ENCODE measurements around the gene ARHGEF40.

The ARHGEF40 gene

GRCh38 chr14:21070083-21070609 is at the start of gene ARHGEF40:
Gene ARHGEF40, plus strand, starts transcription at chr14:21070304. Its CDS starts 93 bp downstream, at chr14:21070397.
- DNase-seq: peak; percentile 35 to 66

DNA sequence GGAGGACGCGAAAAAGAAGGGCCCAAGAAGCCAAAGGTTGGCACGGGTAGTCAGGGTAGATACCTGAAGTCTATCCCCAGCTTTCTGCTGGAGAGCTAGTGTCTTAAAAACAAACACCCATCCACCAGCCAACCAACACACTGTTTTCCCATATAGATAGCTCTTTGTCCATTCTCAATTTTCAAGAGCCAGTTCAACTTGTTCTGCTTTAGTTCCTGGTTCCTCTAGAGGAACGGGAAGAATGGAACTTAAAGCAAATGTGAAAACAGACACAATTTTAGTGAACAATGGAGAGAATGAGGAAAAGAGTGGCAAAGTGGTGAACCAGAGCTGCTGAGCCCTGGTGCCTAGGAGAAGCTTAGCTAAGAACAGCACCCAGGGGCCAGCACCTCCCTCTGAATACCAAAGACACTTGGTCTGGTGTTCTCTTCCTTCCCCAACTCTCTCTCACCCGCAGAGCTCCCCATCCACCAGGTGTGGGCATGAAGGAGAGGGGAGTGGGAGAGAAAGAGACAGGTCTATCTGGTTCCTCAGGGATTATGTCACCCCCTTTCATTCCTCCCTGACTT is 49.0 kb upstream of the ARHGEF40 start:
- no peak for DNase-seq

DNA sequence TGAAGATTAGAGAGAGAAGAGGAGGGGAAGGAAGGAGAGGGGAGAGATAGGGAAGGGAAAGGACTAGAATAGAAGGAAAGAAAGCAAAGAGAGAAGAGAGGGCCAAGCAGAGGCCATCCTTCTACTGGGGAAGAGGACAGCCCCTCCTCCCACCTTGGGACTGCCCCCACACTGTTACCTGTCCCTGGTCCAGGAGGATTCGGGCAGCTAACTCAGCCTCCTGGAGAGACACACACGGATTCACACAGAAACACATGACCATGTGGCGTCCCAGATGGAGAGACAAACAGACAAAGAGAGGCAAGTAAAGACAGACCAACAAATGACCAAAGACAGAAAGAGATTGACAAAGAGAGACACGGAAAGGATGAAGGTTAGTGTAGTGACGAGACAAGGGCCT is 47.4 kb upstream of the ARHGEF40 start:
- no peak for DNase-seq

- DNase-seq: no peak
Observed at GRCh38 chr14:21023174-21023573, 46.9 kb upstream of the ARHGEF40 start.

DNA sequence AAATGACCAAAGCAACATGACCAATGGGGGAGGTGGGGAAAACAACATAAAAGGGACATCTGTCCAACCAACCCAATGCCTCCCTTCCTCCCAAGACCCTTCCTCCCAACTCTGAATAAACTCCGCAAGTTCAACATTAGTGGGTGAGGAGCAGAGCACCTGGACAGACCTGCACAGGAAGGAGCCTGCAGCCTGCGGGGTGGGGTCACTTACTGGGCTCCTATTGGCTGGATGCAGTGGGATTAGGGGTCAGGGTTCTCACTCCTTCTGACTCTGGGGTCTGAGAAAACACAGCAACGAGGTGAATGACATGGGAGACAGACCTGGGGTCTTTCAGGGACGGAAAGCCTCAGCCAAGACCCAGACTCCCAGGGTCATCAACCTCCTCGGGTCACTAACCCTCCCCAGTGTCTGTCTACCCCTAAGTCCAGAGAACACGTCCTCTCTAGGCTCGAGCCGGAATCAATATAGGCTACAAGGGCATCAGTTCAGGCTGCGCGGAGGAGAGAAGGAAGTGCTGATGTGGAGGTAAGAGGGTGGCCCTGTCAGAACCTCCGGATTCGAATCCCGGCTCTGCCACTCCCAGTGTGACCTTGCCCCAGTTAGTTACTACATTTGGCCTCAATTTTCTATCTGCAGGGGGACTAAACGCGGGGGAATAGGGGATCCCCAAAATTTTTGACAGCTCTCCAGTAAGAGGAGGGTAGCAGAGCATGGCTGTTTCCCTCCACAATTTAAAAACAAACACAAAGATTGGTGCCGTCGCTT is 46.1 kb upstream of the ARHGEF40 start:
- DNase-seq: no peak

- DNase-seq: peak; percentile 49 to 70
Observed at GRCh38 chr14:21024585-21025370, 45.3 kb upstream of the ARHGEF40 start, which contains the start of gene NDRG2. Gene NDRG2, minus strand, starts transcription at chr14:21025061. Its CDS starts 1,746 bp downstream, at chr14:21023315.

DNA sequence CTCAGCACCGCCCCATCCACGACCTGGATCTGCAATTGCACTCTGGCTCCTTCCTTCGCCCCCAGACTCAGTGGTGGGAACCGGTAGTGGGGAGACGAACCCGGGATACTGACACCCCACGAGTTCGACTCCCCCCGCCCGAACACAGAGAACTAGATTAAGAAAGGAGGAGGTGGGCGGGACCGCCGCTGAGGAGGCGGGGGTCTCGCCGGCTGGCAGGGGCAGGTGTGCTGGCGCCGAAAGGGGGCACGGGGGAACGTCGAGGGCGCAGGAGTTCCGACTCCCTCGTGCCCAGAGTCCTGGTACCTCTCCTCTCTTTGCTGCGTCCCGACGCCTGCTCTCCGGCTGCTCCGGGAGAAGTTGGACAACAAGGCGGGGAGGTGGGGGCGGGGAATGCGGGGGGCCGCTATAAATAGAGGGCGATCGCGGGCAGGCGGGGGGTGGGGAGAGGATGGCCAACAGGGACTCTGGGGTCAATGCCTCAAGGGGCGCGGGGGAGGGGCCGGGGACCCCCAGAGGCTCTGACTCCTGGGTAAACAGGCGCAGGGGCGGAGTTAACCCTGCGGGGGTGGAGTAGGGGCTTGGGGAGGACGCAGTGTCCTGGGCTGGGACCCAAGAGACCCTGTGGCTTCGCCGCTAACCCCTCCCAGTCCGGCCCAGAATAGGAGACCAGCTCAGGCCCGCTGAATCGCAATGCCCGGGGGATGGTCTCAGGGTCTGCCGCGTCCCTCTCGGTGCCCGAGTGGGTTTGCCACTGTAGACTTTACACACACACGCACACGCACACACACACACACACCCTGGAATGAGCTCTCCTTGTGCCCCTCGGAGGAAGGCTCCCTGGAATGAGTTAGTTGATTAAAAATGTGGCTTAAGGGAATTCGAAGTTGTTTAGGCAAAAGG is 44.5 kb upstream of the ARHGEF40 start:
- DNase-seq: peak in 1 of 2 experiments; percentile 36

DNA sequence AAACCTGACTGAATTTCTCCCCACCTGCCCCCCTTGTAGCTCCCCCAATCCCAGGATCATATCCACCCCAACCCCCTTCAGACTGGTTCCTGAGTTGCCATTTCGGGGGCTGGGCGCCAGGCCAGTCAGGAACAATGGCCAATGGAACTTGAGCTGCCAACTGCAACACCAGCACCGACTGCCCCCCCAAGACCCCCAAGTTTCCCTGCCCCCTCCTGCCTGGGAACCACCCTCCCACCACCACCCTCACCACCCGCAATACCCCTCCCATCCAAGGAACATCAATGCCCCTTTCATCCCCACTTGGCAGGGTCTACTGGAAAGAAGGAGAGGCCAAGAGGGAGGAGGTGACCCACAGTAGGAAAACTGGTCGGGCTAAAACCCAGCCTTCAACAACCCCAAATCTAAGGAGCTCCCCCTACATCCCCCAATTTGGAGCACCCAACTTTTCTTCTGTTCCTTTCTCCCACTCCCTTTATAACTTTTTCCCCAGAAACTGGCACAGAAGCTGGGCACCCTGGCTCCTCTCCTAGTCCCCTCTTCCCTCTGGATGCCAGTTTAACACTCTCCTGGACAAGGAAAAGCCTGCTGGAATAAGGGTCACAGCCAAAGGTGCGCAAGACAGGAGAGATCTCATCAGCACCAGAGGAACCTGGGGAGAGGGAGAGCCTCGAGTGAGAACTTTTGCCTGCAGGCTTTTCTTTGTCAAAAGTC is 43.7 kb upstream of the ARHGEF40 start:
- no peak for DNase-seq

GRCh38 chr14:21026988-21027315 is 43.2 kb upstream of the ARHGEF40 start:
- no peak for DNase-seq

DNA sequence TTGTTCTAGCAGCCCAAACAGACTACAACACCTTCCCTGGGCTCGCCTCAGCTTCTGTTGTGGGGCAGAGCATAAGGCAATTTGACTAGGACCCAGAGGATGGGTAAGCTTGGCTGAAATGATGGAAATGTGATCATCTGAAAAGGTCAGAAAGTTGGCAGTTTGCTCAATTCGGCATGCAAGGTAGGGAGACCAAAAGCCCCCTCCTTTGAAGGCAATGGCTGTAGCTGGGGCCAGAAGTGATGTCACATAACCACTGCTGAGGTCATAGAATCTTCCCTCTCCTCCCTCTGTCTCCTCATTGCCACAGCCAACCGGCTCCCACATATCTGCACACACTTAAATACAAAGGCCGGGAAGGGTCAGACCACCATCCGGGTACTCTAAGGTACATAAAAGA is 40.2 kb upstream of the ARHGEF40 start, which contains the start of gene TPPP2:
Gene TPPP2 (plus strand): TSS at position 301 of the 400 bp plus-strand sequence. CDS start 365 bp downstream, outside the sequence.
- no peak for DNase-seq

GRCh38 chr14:21030531-21030930 is 39.6 kb upstream of the ARHGEF40 start:
- no peak for DNase-seq

- no peak for DNase-seq
Observed at GRCh38 chr14:21032326-21033132, 37.6 kb upstream of the ARHGEF40 start.

- no peak for DNase-seq
Observed at GRCh38 chr14:21033133-21033698, 36.9 kb upstream of the ARHGEF40 start.

- DNase-seq: no peak
Observed at GRCh38 chr14:21034707-21035106, 35.4 kb upstream of the ARHGEF40 start, which contains the start of gene RNASE13. Gene RNASE13, minus strand, starts transcription at chr14:21034807. Its CDS starts 519 bp downstream, at chr14:21034288.

DNA sequence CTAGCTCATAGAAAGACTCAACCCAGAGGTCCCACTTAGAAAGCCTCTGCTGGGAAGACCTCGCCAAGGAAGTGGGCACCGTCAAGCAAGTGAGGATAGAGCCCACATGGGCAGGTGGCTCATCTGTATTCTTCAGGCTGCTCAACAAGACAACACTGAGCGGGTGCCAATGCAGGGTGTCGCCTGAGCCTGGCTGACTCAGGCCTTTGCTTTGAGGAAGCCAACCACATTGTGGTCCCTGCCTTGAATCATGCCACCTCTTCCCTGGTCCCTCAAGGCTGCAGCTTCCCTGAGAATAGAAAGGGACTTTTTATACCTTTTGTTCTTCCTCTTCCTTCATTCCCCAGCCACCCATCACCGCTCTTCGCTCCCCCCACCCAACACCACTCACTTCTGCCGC is 33.4 kb upstream of the ARHGEF40 start:
- no peak for DNase-seq

GRCh38 chr14:21037156-21037555 is 32.9 kb upstream of the ARHGEF40 start:
- DNase-seq: no peak

DNA sequence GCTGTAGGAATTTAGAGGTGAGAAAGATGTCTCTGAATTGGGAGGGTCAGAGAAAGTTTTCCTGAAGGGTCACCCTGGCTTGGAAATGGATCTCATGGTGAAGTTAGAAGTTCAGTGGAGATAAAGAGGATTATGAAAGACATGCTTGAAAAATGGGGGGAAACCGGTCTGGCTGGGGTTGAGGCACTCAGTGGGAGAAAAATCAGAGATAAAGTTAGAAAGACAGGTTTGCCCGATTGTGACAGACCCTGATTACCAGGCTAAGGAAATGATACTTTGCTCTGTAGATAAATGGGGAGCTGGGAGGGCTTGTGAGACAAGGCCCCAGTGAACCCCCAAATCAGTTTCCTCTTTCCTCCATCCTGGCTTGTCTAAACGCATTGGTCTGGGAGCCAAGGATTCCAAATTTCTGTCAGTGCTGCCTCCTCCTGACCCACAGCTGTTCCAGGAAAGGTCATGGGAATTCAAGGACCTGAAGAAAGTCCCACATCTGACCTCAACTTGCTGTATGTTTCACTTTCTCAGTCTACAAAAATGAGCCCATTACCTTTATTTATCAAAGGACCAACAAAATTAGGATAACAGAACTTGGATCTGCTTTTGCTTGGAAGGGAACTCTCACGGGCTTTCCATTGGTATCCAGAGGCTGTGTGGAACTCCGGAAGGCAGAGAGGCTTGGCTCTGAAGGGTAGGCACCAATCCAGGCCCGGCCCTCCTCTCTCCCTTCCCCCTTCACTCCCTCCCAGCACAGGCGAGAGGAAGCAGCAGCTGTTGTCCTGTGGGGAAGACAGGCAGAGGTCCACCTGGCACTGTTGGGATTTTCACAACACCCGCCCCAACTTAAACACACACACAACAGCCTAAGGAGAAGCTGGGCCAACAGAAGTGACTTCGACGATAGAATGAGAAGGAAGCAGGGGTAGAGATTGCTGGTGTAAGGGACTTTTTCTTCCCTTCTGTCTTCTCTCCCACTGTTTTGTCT is 31.4 kb upstream of the ARHGEF40 start:
- DNase-seq: peak; percentile 87 to 95

- DNase-seq: peak; percentile 49 to 85
Observed at GRCh38 chr14:21039585-21040369, 30.3 kb upstream of the ARHGEF40 start.

Measured in NCI-H524 (cell line).